Dermis blood vessel endothelial cell (primary cell): Measurements from ENCODE around the gene SULT1A3. TPM values are rescaled to one million over a fixed set of nuclear protein-coding genes. Genes with fewer than 3 reads are reported as not detected.
"Not testable (repeated sequence)": the region's sequence is repeated elsewhere in the genome, so short reads cannot be mapped to it uniquely, and the experiment has no call there.

Experiments used
- DNase-seq: peaks from one replicate; pipeline ENCODE4 v3.0.0; 2010
- total RNA-seq: library from RNA; depleted of rRNA; stranded (reverse); fragments of >200 nt; gene quantifications from 2 replicates; pipeline ENCODE4 v1.2.3, GENCODE V29; 2014

The SULT1A3 gene
- total RNA-seq, result 2.6 and 7.1 TPM in 2 replicates

- DNase-seq, result not testable (repeated sequence)
These were observed at the start of gene SULT1A3 for GRCh38 chr16:30199049-30199448. Gene SULT1A3, plus strand, starts transcription at chr16:30199255. Its CDS starts 1,474 bp downstream, at chr16:30200729.

GRCh38 chr16:30151091-30151490 lies 48.0 kb upstream of the SULT1A3 start:
- DNase-seq, result no peak

- no peak for DNase-seq
These were observed 46.5 kb upstream of the SULT1A3 start for GRCh38 chr16:30152517-30152916.

GRCh38 chr16:30155188-30155587 lies 43.9 kb upstream of the SULT1A3 start:
- DNase-seq, result no peak

GRCh38 chr16:30157214-30157613 lies 41.8 kb upstream of the SULT1A3 start:
- no peak for DNase-seq

GRCh38 chr16:30163538-30163937 lies 35.5 kb upstream of the SULT1A3 start:
- DNase-seq, result no peak

- DNase-seq, result no peak
These were observed 32.7 kb upstream of the SULT1A3 start for GRCh38 chr16:30166202-30166902.

- not testable (repeated sequence) for DNase-seq
These were observed 30.3 kb upstream of the SULT1A3 start for GRCh38 chr16:30168746-30169145.

- not testable (repeated sequence) for DNase-seq
These were observed 29.6 kb upstream of the SULT1A3 start for GRCh38 chr16:30169416-30169815.

- not testable (repeated sequence) for DNase-seq
These were observed 28.9 kb upstream of the SULT1A3 start for GRCh38 chr16:30170145-30170544.

- DNase-seq, result no peak
These were observed 26.0 kb upstream of the SULT1A3 start for GRCh38 chr16:30173054-30173453.

GRCh38 chr16:30176876-30177275 lies 22.2 kb upstream of the SULT1A3 start:
- DNase-seq, result not testable (repeated sequence)

GRCh38 chr16:30179195-30179594 lies 19.9 kb upstream of the SULT1A3 start:
- DNase-seq, result no peak

GRCh38 chr16:30179931-30180330 lies 19.1 kb upstream of the SULT1A3 start:
- DNase-seq, result no peak

GRCh38 chr16:30180741-30181140 lies 18.3 kb upstream of the SULT1A3 start:
- no peak for DNase-seq

GRCh38 chr16:30183233-30184095 lies 15.6 kb upstream of the SULT1A3 start, which contains the start of gene CORO1A:
Gene CORO1A, plus strand, starts transcription at chr16:30183602. Its CDS starts 1,608 bp downstream, at chr16:30185210.
- DNase-seq, result peak; percentile 78

- DNase-seq, result no peak
These were observed 14.8 kb upstream of the SULT1A3 start for GRCh38 chr16:30184096-30184890.

- no peak for DNase-seq
These were observed 14.0 kb upstream of the SULT1A3 start for GRCh38 chr16:30184891-30185682.

- DNase-seq, result no peak
These were observed 13.2 kb upstream of the SULT1A3 start for GRCh38 chr16:30185683-30186421.

- no peak for DNase-seq
These were observed 12.6 kb upstream of the SULT1A3 start for GRCh38 chr16:30186444-30186781.
